MM.1S (cell line): Measurements from ENCODE around the gene KPNB1.

Experiments
- CTCF ChIP-seq: fragments of 300-600 bp; sonication (generic); IDR thresholded peaks from 2 replicates; pipeline ENCODE4 v1.5.1; 2016; ENCODE audit warnings: antibody characterized with exemption, low read length, mixed read lengths
- EZH2 ChIP-seq: fragments of 300-600 bp; sonication (generic); optimal IDR thresholded peaks from 2 replicates; pipeline ENCODE3; 2017; ENCODE audit warnings: low read depth, mild to moderate bottlenecking, antibody characterized with exemption, low read length, mixed read lengths

GRCh38 chr17:47693731-47694580 is 44.2 kb downstream of the KPNB1 start, which contains the start of gene TBKBP1:
- TF ChIP-seq CTCF (no peak), EZH2 (no peak)
